Cerebellar cortex (tissue), 1 donor: Measurements from ENCODE around the gene GABRR3.

Source experiments
- DNase-seq: peaks from one replicate; pipeline ENCODE4 v3.0.0-alpha.2; 2015; ENCODE audit warnings: low spot score

GABRR3 gene

DNA sequence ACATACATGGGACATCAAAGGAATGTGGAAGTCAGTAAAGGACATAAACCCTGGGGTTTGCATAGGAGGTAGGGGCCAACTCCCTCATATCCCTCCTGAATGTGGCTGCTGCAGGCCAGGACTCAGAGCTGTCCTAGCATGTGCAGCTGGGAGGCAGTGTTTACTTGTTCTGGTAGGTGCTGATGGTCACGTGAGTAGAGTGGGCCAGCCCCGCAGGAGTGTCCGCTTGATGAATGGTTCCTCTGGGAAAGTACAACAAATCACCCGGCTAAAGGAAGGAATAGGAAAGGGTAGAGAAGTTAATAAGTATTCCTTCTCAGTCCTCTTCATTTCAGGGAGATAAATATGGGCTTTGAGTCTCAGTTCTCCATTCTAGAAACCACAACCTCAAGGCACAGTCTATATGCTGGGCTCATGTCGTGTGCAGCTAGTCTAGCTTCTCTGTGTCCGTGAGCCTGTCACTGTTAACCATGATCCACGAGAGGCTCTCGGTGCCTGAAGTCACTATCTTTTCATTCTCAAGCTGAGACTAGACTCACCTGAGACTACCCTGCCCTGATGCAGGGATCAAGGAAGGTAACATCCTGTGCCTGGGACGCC is 80.8 kb downstream of the GABRR3 start:
- no peak for DNase-seq

DNA sequence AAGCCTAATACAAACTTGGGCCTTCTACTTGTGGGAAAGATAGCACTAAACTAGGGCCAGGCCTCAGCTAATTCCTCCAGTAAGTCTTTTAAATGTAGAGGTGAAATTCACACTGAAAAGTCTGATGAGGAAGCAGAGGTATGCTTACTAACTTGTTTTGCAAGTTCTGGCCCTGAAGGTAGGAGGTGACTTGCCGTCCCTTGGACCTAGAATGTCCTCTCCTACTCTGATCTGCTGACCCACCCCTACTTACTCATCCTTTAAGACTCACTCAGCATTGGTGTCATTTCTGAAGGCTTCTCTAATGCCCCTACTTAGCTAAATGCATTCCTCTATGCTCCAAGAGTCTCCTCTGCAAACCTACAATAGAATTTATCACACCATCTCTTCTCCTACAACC is 82.2 kb downstream of the GABRR3 start:
- no peak for DNase-seq

DNA sequence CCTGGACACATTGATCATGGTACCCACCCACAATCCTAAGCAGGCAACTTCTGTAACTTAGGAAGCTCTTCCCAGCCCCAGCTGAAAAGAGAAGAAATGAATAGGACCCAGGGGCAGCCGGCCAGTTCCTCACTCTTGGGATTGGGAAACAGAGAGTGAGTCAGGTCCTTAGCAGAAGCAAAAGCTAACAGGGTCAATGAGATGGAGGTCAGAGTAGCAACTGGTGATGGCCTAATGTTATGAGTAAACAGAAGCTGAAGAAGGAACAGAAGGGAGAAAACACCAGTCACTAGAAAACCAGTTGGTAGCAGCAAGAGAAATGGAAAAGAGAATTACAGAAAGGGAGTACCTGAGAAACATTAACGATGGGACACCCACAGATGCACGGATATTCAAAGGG is 82.8 kb downstream of the GABRR3 start:
- no peak for DNase-seq

DNA sequence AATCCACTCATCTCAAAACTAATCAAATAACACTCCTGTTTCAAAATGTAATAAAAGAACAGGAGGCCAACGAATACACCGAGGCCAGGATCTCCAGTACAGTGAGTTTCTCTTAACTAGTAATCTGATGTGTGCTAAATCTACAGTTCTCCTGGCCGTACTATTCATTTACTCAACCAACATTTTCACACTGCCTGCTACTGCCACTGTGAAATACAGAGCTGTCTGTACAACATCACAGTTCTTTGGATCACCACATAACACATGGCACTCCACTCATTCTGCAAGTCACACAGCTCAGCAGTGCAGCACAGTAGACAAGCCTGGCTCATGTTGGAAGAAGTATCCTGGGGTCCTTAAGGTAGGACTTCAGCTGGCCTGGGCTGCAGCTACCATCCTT is 84.8 kb downstream of the GABRR3 start:
- no peak for DNase-seq

DNA sequence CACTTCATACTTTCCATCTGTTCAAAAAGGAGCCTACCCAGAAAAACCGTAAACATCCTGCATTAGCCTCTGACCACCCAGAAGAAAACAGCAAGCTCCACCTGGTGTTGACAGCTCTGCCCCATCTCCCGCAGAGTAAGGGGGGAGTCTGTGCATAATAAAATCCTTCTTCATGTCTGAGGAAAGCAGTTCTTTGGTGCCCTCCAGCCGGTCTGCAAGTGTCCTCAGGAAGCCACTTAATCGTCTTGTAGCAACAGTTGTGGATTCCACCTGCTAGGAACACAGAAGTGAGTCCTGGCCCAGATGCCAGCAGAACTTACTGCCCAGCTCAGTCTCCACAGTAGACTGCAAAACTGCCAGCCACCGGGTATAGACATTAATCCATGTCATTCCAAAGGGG is 85.4 kb downstream of the GABRR3 start:
- DNase-seq = peak; percentile 36

DNA sequence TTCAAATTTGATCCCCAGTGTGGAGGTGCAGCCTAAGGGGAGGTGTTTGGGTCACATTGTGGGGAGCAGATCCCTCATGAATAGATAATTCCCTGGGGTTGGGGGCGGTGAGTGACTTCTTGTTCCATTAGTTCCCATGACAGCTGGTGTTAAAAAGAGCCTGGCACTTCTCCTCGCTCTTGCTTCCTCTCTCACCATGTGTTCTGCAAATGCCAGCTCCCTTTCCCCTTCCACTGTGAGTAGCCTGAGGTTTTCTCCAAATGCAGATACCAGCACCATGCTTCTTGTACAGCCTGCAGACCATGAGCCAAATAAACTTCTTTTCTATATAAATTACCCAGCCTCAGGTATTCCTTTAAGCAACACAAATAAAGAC is 86.0 kb downstream of the GABRR3 start:
- peak; percentile 70 for DNase-seq

DNA sequence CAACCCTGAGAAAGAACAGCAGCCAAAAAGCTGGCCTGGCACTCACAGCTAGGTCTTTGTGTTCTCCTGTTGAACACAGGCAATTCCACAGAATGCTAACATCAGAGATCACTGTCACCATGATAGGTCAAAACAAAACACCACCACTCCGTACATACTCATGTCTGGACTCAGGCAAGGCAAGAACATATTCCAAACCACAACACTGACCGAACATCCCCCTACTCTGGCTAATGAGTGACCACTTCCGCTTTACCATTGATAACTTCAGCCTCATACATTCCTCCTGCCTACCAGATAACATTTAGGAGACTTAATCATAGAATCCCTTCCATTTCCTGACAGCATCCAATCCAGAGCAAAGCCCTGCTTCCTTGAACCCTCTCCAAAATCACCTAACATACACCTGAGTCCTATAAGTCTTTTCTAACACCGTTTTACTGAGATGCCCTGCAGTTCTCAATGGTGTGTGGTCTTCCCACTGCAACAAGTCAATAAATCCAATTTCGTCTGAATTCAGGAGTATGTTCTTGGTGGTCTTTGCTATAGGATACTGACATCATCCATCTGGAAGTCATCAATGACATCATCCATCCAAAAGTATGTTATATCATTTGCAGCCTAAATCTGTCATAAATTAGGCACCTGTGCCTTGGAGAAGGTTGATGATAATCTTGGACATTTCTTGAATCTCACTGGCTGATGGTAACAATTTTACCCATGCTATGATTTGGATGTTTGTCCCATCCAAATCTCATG is 86.6 kb downstream of the GABRR3 start:
- no peak for DNase-seq

DNA sequence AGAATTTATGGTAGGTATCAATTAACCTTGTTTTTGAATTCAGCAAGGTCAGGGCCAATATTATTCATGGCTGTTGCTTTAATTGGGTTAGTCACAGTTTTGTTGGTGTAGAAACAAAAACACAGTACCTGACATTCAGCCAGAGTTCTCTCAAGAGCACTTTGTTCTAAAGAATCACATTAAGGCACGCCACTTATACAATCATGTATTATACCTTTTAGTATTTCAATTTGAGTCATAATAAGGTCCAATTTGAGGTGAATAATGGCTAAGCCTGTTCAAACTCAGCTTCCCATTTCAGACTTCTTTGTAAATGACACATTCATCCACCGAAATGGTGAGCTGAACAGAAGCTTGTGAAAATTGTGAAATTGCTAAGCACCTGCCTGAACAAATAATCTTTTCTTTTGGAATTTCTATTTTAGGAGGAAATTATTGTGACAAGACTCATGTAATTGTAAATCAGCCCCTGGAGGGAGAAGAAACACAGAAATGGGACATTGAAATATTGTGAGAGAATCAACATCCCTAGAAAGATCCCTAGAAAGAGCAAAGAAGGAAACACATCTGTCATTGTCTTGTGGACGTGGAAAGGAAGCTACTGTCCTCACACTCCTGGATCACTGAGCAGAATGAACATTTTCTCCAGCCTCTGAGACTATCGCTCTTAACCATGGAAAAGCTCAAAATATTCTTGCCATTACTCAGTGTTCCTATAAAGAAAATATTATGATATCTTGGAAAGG is 92.1 kb downstream of the GABRR3 start:
- no peak for DNase-seq

DNA sequence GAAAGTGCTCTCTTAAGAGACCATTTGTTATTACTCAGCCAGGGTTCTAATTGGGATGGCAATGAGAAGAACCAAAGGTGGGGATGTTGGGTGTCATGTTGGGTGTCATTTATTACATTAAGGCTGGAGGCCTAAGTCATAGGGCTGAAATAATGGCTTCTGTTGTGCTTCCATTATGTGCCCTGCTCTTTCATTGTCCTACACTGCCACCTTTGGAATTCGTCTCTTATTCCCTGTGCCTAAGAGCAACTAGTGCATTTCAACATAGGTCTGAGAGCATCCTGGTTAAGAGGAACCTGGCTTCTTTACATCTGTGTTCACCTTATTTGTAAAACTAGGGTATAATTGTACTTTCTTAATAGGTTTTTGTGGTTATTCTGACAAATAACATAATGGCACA is 95.1 kb downstream of the GABRR3 start:
- DNase-seq = no peak

DNA sequence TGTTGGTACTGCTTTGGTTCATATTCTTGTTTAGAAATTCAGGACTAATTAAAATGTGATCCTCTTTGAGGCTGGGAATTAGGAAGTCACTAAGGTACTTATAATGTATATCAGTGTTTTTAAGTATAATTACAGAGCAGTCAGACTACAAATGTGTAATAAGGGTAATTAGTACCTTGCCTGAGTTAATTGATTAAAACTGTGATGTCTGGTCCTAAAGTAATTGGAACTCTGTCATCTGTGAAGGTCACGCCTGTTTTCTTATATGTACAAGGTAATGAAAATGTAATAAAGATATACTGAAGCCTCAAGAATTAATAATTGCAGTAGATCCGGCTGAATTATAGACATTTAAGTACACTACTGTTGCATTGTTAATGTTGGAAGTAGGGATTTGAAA is 95.7 kb downstream of the GABRR3 start:
- DNase-seq = no peak

DNA sequence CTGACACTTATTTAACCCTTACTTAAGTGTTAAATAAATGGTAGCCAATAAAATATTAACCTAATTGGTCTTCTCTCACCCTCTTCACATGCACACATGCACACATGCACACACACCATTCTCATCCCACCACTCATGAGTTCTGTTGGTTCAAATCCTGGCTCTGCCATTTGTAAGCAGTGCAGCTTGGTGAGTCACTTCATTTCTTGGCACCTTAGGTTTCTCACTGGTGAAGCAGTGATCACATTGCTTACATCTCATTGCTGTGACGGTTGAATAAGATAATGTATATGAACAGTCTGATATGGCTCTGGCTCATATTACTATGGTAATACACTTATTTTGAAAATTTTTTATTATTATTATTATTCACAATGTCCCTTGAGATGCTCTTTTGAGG is 96.7 kb downstream of the GABRR3 start:
- DNase-seq = no peak

DNA sequence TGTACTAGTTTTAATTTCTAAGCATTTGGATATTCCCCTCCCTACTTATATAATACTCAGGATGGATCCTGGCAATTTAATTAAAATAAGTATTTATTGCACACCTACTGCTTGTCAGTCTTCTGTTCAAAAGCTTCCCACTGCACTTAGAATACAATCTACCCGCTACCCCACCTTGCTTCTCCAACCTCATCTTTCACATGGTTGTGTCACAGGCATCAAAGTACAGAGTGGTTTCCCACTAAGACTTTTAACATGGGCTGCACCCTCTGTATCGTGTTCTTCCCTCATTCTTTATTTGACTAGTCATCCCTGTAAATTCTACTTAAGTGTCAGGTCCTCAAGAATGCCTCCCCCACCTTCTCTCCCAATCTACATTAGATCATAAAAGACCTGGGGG is 97.9 kb downstream of the GABRR3 start:
- DNase-seq = no peak

DNA sequence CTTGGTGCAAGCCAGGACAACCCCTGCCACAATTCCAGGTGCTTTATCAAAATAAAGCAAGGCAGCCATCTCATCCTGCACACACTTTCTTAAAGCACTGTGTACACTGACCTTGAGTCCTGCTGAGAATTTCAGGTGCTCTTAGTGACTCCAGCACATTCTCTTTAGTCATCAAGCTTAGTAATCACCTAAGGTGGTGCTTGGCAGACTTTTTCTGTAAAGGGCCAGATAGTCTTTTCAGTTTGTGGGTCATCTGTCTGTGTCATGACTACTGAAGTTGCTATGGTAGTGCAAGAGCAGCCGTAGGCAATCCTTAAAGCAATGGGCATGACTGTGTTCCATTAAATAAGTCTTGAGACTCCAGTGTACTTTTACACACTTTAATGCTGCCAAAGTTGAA is 99.3 kb downstream of the GABRR3 start:
- DNase-seq = no peak
